Measurements from ENCODE around the gene BAZ1A. TPM values are rescaled to one million over a fixed set of nuclear protein-coding genes. Genes with fewer than 3 reads are reported as not detected.

The BAZ1A gene
- polyA plus RNA-seq, 2 of the 4 experiments (the other 2 are of a cell fraction), result 32.9 to 38.2 TPM

- TF ChIP-seq MYC (IDR thresholded peaks at IDR 0.05; ENCODE audit: borderline replicate concordance, low read length), result no peak
- no peak for TF ChIP-seq NPAS2 (CRISPR knock-in tag; IDR thresholded peaks at IDR 0.05; ENCODE audit: borderline replicate concordance)
- TF ChIP-seq RAD21 (conservative IDR thresholded peaks at IDR 0.05 in 1 of 2, IDR thresholded peaks at IDR 0.05 in 1 of 2), result no peak
- no peak for TF ChIP-seq TP53 (CRISPR knock-in tag; IDR thresholded peaks at IDR 0.05)
- TF ChIP-seq HDAC2 (IDR thresholded peaks at IDR 0.05), result no peak
- TF ChIP-seq HMGXB4 (CRISPR knock-in tag; IDR thresholded peaks at IDR 0.05; ENCODE audit: borderline replicate concordance), result no peak
- CTCF ChIA-PET, result no interaction called here
- POLR2A ChIA-PET, result no interaction called here
- 87% methylated on average over 2 of the region's 2 CpGs for WGBS (ENCODE audit: missing lambda C conversion rate)
- no peaks in the 10 kb centered on the region for H3K4me1 ChIP-seq
- no peak overlapping the region for H3K4me2 ChIP-seq
- ATAC-seq (no peak), DNase-seq (ENCODE audit: low read depth in 1 of 2, low spot score in 1 of 2) (no peak), FAIRE-seq (no peak)
- H3K9me3 ChIP-seq, result no peaks in the 10 kb centered on the region
- H3K27ac ChIP-seq, result no peak overlapping the region
- no peak overlapping the region for H3K4me3 ChIP-seq
Observed at GRCh38 chr14:34888186-34888585, 13.0 kb upstream of the BAZ1A start.

- Histone ChIP-seq H3K9me3 (no peaks in the 10 kb centered on the region), H3K4me1 (no peaks in the 10 kb centered on the region), H3K4me3 (no peak overlapping the region), H3K4me2 (no peak overlapping the region), H3K27ac (no peak overlapping the region)
- 83% methylated on average over 4 of the region's 4 CpGs for WGBS (ENCODE audit: missing lambda C conversion rate)
- no peak for TF ChIP-seq USF2 (IDR thresholded peaks at IDR 0.05)
- no peak for TF ChIP-seq CHD4 (IDR thresholded peaks at IDR 0.05; ENCODE audit: borderline replicate concordance)
- no peak for TF ChIP-seq EP300 (IDR thresholded peaks at IDR 0.05)
- no peak for TF ChIP-seq E2F6 (IDR thresholded peaks at IDR 0.05; ENCODE audit: borderline replicate concordance, low read depth)
- TF ChIP-seq CTCF (IDR thresholded peaks at IDR 0.05), result no peak
- no peak for TF ChIP-seq RCOR1 (IDR thresholded peaks at IDR 0.05; ENCODE audit: low read depth, low read length)
- DNase-seq (ENCODE audit: low read depth in 1 of 2, low spot score in 1 of 2), result no peak
- ChIA-PET POLR2A (interaction anchor here (1.2 kb wide), 1 partner anchor 9 kb away, joined by 3 read pairs; the partner anchor contains the start of gene BAZ1A), CTCF (interaction anchor here (1.1 kb wide), 1 partner anchor 9 kb away, joined by 4 read pairs; the partner anchor contains the start of gene BAZ1A)
- ATAC-seq, result no peak
- FAIRE-seq, result no peak
Observed at GRCh38 chr14:34883954-34884353, 8.8 kb upstream of the BAZ1A start.

GRCh38 chr14:34874386-34875030, 652 bp downstream of the BAZ1A start:
- DNase-seq (ENCODE audit: low read depth in 1 of 2, low spot score in 1 of 2), result peak; percentile 21 to 68
- TF ChIP-seq HMGXB4 (CRISPR knock-in tag; IDR thresholded peaks at IDR 0.05; ENCODE audit: borderline replicate concordance), result no peak; the same call in 1 of the 2 replicates
- TF ChIP-seq SMC3 (IDR thresholded peaks at IDR 0.05), result 0 out of 3 replicates have a peak, but pooled peaks have one; percentile 9
- TF ChIP-seq RAD21 (conservative IDR thresholded peaks at IDR 0.05 in 1 of 2, IDR thresholded peaks at IDR 0.05 in 1 of 2), result peak in 1 of 2 experiments; percentile 41; a peak in 1 of 5 replicates
- ATAC-seq, result peak; percentile 47 to 58
- CTCF ChIA-PET, result interaction anchor here (0.7 to 2.0 kb wide), 5 partner anchors 9 to 152 kb away, joined by 3 to 7 read pairs (median 4); no protein-coding TSS in a partner anchor
- H3K9me3 ChIP-seq, result no peaks in the 10 kb centered on the region
- peaks cover 15% of the 10 kb centered on the region for H3K4me1 ChIP-seq
- H3K4me3 ChIP-seq, result peak overlapping the region; percentile 90
- H3K4me2 ChIP-seq, result peak overlapping the region; percentile 77
- peak overlapping the region; percentile 94 to 95 for H3K27ac ChIP-seq
- no peak for FAIRE-seq
- WGBS (ENCODE audit: missing lambda C conversion rate), result 0% methylated on average over 58 of the region's 85 CpGs
- POLR2A ChIA-PET, result interaction anchor here (0.7 to 1.6 kb wide), 12 partner anchors 8 to 418 kb away, joined by 3 to 18 read pairs (median 3); partner anchors contain the start of genes FAM177A1, PSMA6 and SRP54
